H1 (cell line): ENCODE data around the gene GPER1. TPM values are rescaled to one million over a fixed set of nuclear protein-coding genes. Genes with fewer than 3 reads are reported as not detected.
"Not testable (repeated sequence)": the region's sequence is repeated elsewhere in the genome, so short reads cannot be mapped to it uniquely, and the experiment has no call there.

Experiments used
- CTCF ChIA-PET: fragments of 300-600 bp; sonication (Branson Sonifier 250); formaldehyde crosslinking; loops from one replicate; lab custom pipeline; 2021; ENCODE audit not compliant: partially characterized antibody; lab: Charles Lee
- POLR2A ChIA-PET: fragments of 300-600 bp; sonication (Branson Sonifier 250); formaldehyde crosslinking; loops from one replicate; lab custom pipeline; 2021; ENCODE audit warnings: inconsistent platforms; ENCODE audit not compliant: partially characterized antibody; lab: Charles Lee
- DNase-seq, 2 experiments: peaks; one replicate each; pipeline versions ENCODE4 v3.0.0 to v3.0.0-alpha.2; 2010 to 2022; ENCODE audit warnings: low spot score in 2 of 2, low read depth in 1 of 2, mixed read lengths in 1 of 2
- FAIRE-seq: peaks from 2 replicates; lab custom pipeline; 2011; peaks lifted over from hg19 to GRCh38; lab: Jason Lieb, UNC
- H2AFZ ChIP-seq: 2 replicates; pipeline ENCODE4 v1.8.1; 2012; ENCODE audit warnings: low read length, inconsistent platforms
- H2AK5ac ChIP-seq: 2 replicates; pipeline ENCODE4 v1.6.1; 2013; ENCODE audit warnings: low read depth, low read length
- H2BK120ac ChIP-seq: replicated peaks from 2 replicates; pipeline ENCODE3; 2013; ENCODE audit warnings: low read depth, low read length, inconsistent platforms
- H2BK12ac ChIP-seq: 2 replicates; pipeline ENCODE4 v1.6.1; 2013; ENCODE audit warnings: low read depth, low read length
- H2BK15ac ChIP-seq: 2 replicates; pipeline ENCODE4 v1.6.1; 2013; ENCODE audit warnings: low read length
- H2BK20ac ChIP-seq: 2 replicates; pipeline ENCODE4 v1.6.1; 2013; ENCODE audit warnings: low read length
- H2BK5ac ChIP-seq: 2 replicates; pipeline ENCODE4 v1.6.1; 2013; ENCODE audit warnings: low read depth, low read length
- H3K14ac ChIP-seq: 2 replicates; pipeline ENCODE4 v1.6.1; 2013; ENCODE audit warnings: inconsistent platforms; ENCODE audit not compliant: insufficient read length
- H3K18ac ChIP-seq: 2 replicates; pipeline ENCODE4 v1.6.1; 2013; ENCODE audit warnings: low read length; ENCODE audit errors: extremely low read depth
- H3K23ac ChIP-seq: 2 replicates; pipeline ENCODE4 v1.6.1; 2013; ENCODE audit warnings: inconsistent platforms; ENCODE audit not compliant: insufficient read length
- H3K23me2 ChIP-seq: 2 replicates; pipeline ENCODE4 v1.6.1; 2013; ENCODE audit warnings: low read depth, low read length
- H3K27ac ChIP-seq: 2 replicates; pipeline ENCODE4 v1.6.1; 2011; ENCODE audit warnings: low read depth, low read length, inconsistent platforms
- H3K27me3 ChIP-seq, 4 experiments: replicated peaks in 1 of 4; 1 replicate in 1 of 4; 2 replicates in 3 of 4; pipeline versions ENCODE4 v1.6.1 to v1.8.1; 2011 to 2013; ENCODE audit warnings: low read length in 3 of 4, mild to moderate bottlenecking in 3 of 4, inconsistent platforms in 2 of 4, mixed read lengths in 2 of 4, moderate library complexity in 1 of 4; ENCODE audit not compliant: control insufficient read depth in 3 of 4, insufficient read depth in 3 of 4; ENCODE audit errors: extremely low read depth in 1 of 4
- H3K36me3 ChIP-seq, 4 experiments: 2 replicates each; pipeline versions ENCODE4 v1.6.1 to v1.8.1; 2011 to 2013; ENCODE audit warnings: mild to moderate bottlenecking in 4 of 4, low read length in 3 of 4, moderate library complexity in 2 of 4, control low read depth in 1 of 4, inconsistent platforms in 1 of 4; ENCODE audit not compliant: insufficient read depth in 4 of 4, control insufficient read depth in 2 of 4
- H3K4ac ChIP-seq: replicated peaks from 2 replicates; pipeline ENCODE3; 2013; ENCODE audit warnings: low read length, low read depth, mixed read lengths, inconsistent platforms; ENCODE audit not compliant: insufficient read length
- H3K4me1 ChIP-seq, 4 experiments: replicated peaks in 1 of 4; 1 replicate in 1 of 4; 2 replicates in 3 of 4; pipeline versions ENCODE4 v1.6.1 to v1.8.1; 2011 to 2013; ENCODE audit warnings: low read length in 3 of 4, inconsistent platforms in 2 of 4, mixed read lengths in 1 of 4; ENCODE audit not compliant: insufficient read depth in 4 of 4, control insufficient read depth in 3 of 4
- H3K4me2 ChIP-seq, 2 experiments: 2 replicates each; pipeline versions ENCODE4 v1.6.1 to v1.8.1; 2011 to 2013; ENCODE audit warnings: low read depth in 2 of 2, low read length in 2 of 2, control low read depth in 1 of 2, inconsistent platforms in 1 of 2, mild to moderate bottlenecking in 1 of 2; ENCODE audit not compliant: insufficient read depth in 1 of 2
- H3K4me3 ChIP-seq, 4 experiments: fragments of 200-600, 300-600 bp in 1 of 4; sonication (generic), shearing (Covaris generic), sonication (Bioruptor Twin) in 1 of 4; 2 replicates each; pipeline versions ENCODE4 v1.5.1 to v1.8.1; 2011 to 2016; ENCODE audit warnings: low read length in 4 of 4, low read depth in 3 of 4, control low read depth in 2 of 4, inconsistent platforms in 2 of 4, mild to moderate bottlenecking in 2 of 4, mixed read lengths in 1 of 4, moderate library complexity in 1 of 4; ENCODE audit not compliant: insufficient read depth in 2 of 4; ENCODE audit errors: extremely low read depth in 1 of 4
- H3K56ac ChIP-seq: replicated peaks from 2 replicates; pipeline ENCODE3; 2013; ENCODE audit warnings: low read depth, mild to moderate bottlenecking, mixed read lengths, low read length, inconsistent platforms; ENCODE audit not compliant: insufficient read length
- H3K79me1 ChIP-seq: 2 replicates; pipeline ENCODE4 v1.6.1; 2013; ENCODE audit warnings: low read depth, low read length, control low read depth
- H3K79me2 ChIP-seq, 2 experiments: 2 replicates each; pipeline versions ENCODE4 v1.6.1 to v1.8.1; 2012 to 2013; ENCODE audit warnings: low read length in 2 of 2, mild to moderate bottlenecking in 2 of 2, inconsistent platforms in 1 of 2; ENCODE audit not compliant: insufficient read depth in 2 of 2, control insufficient read depth in 1 of 2
- H3K9ac ChIP-seq, 4 experiments: replicated peaks in 1 of 4; 1 replicate in 1 of 4; 2 replicates in 3 of 4; pipeline versions ENCODE4 v1.6.1 to v1.8.1; 2011 to 2013; ENCODE audit warnings: low read depth in 3 of 4, low read length in 3 of 4, control low read depth in 2 of 4, mild to moderate bottlenecking in 2 of 4, moderate library complexity in 2 of 4, inconsistent platforms in 1 of 4; ENCODE audit errors: extremely low read depth in 1 of 4
- H3K9me3 ChIP-seq, 2 experiments: 2 replicates each; pipeline versions ENCODE4 v1.6.1 to v1.8.1; 2012 to 2013; ENCODE audit warnings: mild to moderate bottlenecking in 2 of 2, moderate library complexity in 2 of 2, control low read depth in 1 of 2, inconsistent platforms in 1 of 2, low read depth in 1 of 2, low read length in 1 of 2, mixed read lengths in 1 of 2; ENCODE audit not compliant: insufficient read depth in 2 of 2
- H4K20me1 ChIP-seq, 2 experiments: replicated peaks in 1 of 2; 2 replicates each; pipeline versions ENCODE3 to v1.8.1; 2011 to 2013; ENCODE audit warnings: inconsistent platforms in 2 of 2, low read length in 2 of 2, mild to moderate bottlenecking in 1 of 2; ENCODE audit not compliant: insufficient read depth in 2 of 2, control insufficient read depth in 1 of 2
- H4K5ac ChIP-seq: 2 replicates; pipeline ENCODE4 v1.6.1; 2013; ENCODE audit warnings: low read length, low read depth, mixed read lengths, inconsistent platforms; ENCODE audit not compliant: insufficient read length
- H4K8ac ChIP-seq: 2 replicates; pipeline ENCODE4 v1.8.0; 2013; ENCODE audit warnings: mild to moderate bottlenecking, moderate library complexity, low read length, inconsistent platforms; ENCODE audit not compliant: insufficient read depth; ENCODE audit errors: extremely low read depth
- H4K91ac ChIP-seq: replicated peaks from 2 replicates; pipeline ENCODE3; 2013; ENCODE audit warnings: low read length, mixed read lengths, inconsistent platforms; ENCODE audit not compliant: insufficient read length
- WGBS, 2 experiments: shearing (Covaris generic) in 1 of 2; methylation state at CpG; one replicate each; pipeline versions ENCODE4 v1.1.6 to v1.1.7; 2013 to 2015; ENCODE audit warnings: low lambda C conversion rate in 2 of 2, mixed read lengths in 2 of 2, inconsistent platforms in 1 of 2, low coverage in 1 of 2, missing lambda C conversion rate in 1 of 2; ENCODE audit not compliant: insufficient replicate concordance in 2 of 2, insufficient coverage in 1 of 2, insufficient read length in 1 of 2; ENCODE audit errors: extremely low coverage in 1 of 2, missing lambda C conversion rate in 1 of 2; 5-methylcytosine and 5-hydroxymethylcytosine counted together
- polyA plus RNA-seq, 7 experiments: library from polyadenylated mRNA; depleted of rRNA in 3 of 7; stranded (reverse) in 5 of 7; unstranded in 2 of 7; fragments of >200 nt in 5 of 7; fragments of 200-250 nt in 2 of 7; gene quantifications; 1 replicate in 5 of 7; 2 replicates in 1 of 7; 4 replicates in 1 of 7; pipeline versions ENCODE4 v1.2.1 to v1.2.3, GENCODE V29; 2011 to 2013; ENCODE audit warnings: missing spikeins in 2 of 7, mixed read lengths in 2 of 7
- total RNA-seq: library from RNA; stranded (reverse); fragmentation: NEBNext Ultra II Directional; extraction: Animal tissue kit (Norgen Biotek cat#: 25700); gene quantifications from 2 replicates; pipeline ENCODE4 v1.2.1, GENCODE V29; 2021

Gene GPER1
- total and polyA plus RNA-seq, 2 of the 8 experiments (the other 6 are each of a cell fraction or from before 2014, with no cell fraction given): 0.24 to 0.47 TPM

GRCh38 chr7:1115171-1116045, 27.5 kb downstream of the GPER1 start:
- not testable (repeated sequence) for H2BK5ac ChIP-seq, H4K8ac ChIP-seq, H2BK120ac ChIP-seq, H3K23ac ChIP-seq, FAIRE-seq, H2AK5ac ChIP-seq, H3K4me3 ChIP-seq, H2BK20ac ChIP-seq, H3K14ac ChIP-seq, H2AFZ ChIP-seq, H3K4me1 ChIP-seq, H3K23me2 ChIP-seq, H3K18ac ChIP-seq, H3K9me3 ChIP-seq, H3K4me2 ChIP-seq, H3K36me3 ChIP-seq, H4K5ac ChIP-seq, H4K20me1 ChIP-seq, H3K9ac ChIP-seq, H2BK12ac ChIP-seq, H2BK15ac ChIP-seq, H3K27me3 ChIP-seq, H4K91ac ChIP-seq, DNase-seq, H3K56ac ChIP-seq, H3K4ac ChIP-seq, H3K27ac ChIP-seq
- peaks cover 13% of the 10 kb centered on the region for H3K79me1 ChIP-seq
- ChIA-PET POLR2A (interaction anchor here (1.4 kb wide), 1 partner anchor 23 kb away, joined by 3 read pairs; a partner anchor contains a TSS), CTCF (interaction anchor here (0.9 to 2.3 kb wide), 8 partner anchors 8 to 61 kb away, joined by 3 to 14 read pairs (median 4); no protein-coding TSS in a partner anchor)
- H3K79me2 ChIP-seq: peaks cover 0 to 27% of the 10 kb centered on the region in 2 experiments; a peak in 2 of 4 replicates
- 95% methylated on average over 37 of the region's 44 CpGs; no CpG with 5 or more reads in 1 of the 2 experiments for WGBS, 2 experiments
